Panc1 (cell line): Measurements from ENCODE around the gene LAP3.

ENCODE experiments used
- CTCF ChIP-seq: fragments of 450-650 bp; IDR thresholded peaks from 2 replicates; pipeline ENCODE4 v1.5.1; 2017; ENCODE audit warnings: mild to moderate bottlenecking
- POLR2AphosphoS5 ChIP-seq: IDR thresholded peaks from 2 replicates; pipeline ENCODE4 v1.6.1; 2012; ENCODE audit warnings: mild to moderate bottlenecking, low read depth, low read length, moderate library complexity
- SIN3A ChIP-seq: IDR thresholded peaks from 2 replicates; pipeline ENCODE4 v1.6.1; 2012; ENCODE audit warnings: low read depth, mild to moderate bottlenecking, low read length, moderate library complexity, borderline replicate concordance; ENCODE audit not compliant: insufficient read depth

- TF ChIP-seq SIN3A (no peak), CTCF (no peak), POLR2AphosphoS5 (no peak)
Observed at GRCh38 chr4:17535906-17536305, 41.1 kb upstream of the LAP3 start.
